CD4-positive, alpha-beta T cell treated with Interleukin-6 at 100 ng/mL for 8 hours (primary cell): ENCODE results near the gene KIT.

ENCODE experiments used
- DNase-seq: peaks from one replicate; pipeline ENCODE4 v3.0.0-alpha.2; 2020; ENCODE audit warnings: mixed read lengths, low spot score

The KIT gene

DNA sequence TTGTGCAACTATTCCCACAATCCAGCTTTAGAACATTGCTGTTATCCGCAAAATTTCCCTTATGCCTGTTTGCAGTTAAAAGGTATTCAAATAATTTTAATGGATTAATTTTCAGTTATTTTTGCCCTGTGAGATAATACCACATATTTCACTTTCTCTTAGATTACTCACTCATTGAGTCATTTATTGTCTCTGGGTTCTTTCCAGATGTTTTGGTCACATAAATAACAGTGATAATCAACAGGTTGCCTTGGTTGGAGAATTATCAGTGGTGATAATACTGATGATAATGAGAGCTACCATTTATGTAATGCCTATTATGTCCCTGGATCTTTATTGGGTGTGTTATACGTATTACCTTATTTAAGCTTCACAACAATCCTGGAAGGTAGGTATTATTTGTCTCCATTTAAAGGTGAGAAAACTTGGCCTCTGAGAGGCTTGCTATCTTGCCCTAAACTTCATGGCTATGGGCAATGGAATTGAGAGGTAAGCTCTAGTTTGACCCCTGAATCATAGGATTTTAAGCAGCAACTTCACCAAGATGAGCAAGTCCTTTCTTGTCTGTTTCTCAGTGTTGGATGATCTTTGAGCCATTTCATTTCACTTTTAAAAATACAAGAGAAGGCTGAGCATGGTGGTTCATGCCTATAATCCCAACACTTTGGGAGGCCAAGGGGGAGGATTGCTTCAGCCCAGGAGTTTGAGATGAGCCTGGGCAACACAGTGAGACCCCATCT is 87.4 kb downstream of the KIT start:
- no peak for DNase-seq

DNA sequence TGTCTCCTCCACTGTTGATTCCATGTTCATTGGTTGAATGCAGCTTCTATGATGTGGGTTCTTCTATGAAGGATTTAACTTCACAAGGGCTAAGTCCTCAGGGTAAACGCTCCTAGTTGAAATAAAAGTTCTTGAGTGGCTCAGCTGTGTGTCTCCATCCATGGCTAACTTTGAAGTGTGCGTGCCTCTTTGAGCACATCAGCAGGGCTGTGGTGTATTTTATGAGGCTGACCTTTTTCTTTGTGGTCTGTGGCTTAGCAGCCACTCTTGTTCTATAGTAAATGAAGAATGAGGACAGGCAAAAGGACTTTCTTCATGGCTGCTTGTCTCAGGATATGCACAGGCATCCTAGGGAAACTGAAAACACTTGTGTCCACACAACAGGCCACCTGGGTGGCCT is 88.5 kb downstream of the KIT start:
- DNase-seq, result no peak

DNA sequence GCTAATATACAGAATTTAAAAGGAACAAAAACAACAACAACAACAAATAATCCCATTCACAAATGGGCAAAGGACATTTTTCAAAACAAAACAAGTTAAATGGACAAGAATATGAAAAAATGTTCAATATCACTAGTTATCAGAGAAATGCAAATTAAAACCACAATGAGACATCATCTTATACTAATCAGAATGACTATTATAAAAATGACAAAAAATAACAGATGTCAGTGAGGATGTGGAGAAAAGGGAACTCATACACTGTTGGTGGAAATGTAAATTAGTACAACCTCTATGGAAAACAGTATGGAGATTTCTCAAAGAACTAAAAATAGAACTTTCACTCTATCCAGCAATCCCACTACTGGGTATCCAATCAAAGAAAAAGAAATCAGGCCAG is 92.6 kb downstream of the KIT start:
- DNase-seq, result no peak

DNA sequence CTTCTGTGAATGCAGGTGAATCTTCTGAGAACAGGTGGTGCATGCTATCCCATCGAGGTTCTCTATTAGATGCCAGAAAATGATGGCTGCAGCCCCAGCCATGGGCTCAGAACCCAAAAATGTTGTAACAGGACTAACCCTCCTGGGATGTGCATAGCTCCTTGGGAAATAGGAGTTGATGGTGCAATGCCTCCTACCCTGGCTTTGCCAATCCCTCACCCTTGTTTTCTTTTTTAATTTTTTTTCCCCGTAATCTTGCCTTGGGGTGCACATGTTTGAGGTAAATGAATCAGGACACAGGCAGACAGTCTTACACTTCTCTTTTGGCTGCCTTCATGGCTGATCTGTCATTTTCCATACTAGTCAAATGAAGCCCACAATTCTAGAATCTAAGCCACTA is 96.6 kb downstream of the KIT start:
- no peak for DNase-seq

DNA sequence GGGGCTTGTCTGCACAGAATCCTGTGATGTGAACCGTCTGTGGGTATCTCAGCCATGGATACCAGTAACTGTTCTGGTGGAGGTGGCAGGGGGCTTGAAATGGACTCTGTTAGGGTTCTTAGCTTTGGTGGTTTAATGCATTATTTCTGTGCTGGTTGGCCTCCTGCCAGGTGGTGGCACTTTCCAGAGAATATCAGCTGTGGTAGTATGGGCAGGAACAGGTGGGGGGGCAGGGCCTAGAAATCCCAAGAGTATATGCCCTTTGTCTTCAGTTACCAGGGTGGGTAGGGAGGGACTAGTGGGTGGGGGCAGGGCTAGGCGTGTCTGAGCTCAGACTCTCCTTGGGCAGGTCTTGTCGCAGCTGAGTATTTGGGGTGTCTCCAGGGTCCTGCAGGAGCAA is 106.7 kb downstream of the KIT start:
- no peak for DNase-seq

DNA sequence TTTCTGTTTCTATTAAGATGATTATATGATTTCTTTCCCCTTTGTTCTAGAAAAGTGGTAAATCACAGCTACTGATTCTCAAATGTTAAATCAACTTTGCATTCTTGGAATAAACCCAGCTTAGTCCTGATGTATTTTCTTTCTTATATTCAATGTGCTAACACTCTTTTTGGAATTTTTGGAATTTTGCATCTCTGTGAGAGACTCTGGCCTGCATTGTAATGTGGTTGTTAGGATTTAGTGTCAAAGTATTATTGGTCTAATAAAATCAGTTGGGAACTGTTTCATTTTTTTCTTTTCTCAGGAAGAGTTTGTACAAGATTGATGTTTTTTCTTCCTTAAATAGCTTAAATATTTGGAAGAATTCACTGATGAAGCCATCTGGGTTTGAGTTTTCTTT is 109.6 kb downstream of the KIT start:
- DNase-seq, result no peak

DNA sequence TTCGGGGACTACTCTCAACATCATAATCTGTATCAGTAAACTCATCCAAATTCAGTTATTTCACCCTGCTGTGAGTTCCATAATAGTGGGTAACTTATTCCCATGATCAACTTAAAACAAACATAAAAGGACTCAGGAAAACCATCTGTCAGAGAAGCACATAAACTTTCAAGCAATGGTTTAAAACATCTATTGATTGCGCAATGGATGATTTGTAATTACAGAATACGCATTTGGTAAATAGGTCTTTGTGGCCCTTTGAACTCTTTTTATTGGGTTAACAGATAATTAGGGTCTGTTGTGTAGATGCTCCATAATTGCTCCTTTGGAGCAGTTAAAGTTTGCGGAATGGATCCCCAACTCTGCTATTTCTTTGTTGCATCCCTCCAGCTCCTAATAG is 115.3 kb downstream of the KIT start:
- DNase-seq, result no peak

DNA sequence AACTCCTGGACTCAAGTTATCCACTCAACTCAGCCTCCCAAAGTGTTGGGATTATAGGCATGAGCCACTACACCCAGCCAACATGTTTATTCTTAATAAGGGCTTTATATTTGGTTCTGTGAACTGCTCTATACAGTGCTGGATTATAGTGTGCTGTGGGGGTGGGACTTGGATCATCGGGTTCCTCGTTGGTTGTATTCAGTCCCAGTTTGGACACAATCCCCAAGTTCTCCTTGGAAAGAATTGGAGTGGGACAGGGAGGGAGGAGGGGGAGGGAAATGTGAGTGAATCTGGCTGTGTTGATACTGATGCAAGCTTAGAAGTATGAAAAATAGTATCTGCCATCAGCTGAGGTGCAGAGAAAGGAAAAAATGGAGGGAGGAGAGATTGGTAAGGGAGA is 121.3 kb downstream of the KIT start:
- no peak for DNase-seq

DNA sequence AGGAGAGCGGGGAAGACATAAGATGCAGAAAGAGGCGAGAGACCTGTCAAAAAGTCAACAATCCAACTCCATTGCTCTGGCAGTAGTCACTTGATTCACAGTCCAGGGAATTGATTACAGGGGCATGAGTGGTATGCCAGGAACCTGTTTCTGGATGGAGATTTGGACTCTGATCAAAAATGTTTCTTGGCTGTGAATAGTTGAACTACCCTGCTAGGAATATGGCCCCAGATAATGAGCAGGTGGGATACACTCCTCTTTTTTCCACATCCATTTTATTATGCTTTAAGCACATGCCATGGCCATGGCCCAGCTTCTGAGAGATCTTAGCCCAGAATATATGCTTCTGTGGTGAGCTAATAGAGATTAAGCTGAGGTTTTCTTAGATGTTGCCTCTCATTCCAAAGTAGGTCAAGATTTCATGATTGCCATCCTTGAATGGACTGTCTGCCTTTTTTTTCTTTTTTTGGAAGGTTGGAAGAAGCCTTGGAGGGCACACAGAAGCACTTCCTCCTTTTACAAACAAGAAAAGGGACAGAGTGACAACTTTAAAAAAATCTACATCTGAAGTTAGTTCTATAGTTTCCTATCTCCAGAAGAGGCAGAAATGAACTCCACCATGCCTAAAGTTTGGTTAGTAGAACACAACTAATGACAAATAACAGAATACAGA is 121.9 kb downstream of the KIT start:
- DNase-seq, result no peak

DNA sequence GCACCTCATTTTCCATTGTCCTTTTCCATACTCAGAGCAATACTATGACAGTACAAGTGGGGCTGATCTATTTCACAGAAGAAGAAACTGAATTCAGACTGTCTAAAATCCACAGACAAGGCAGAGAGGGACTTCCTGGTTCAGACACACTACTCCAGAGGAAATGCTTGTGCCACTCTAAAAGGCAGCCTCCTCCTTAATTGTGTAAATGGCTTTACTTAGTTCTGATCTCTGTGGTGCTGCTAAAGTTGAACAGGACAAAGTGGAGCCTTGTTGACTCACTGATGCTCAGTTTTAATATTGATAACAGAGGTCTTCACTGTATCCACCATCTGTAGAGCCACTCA is 122.4 kb downstream of the KIT start:
- DNase-seq, result no peak

DNA sequence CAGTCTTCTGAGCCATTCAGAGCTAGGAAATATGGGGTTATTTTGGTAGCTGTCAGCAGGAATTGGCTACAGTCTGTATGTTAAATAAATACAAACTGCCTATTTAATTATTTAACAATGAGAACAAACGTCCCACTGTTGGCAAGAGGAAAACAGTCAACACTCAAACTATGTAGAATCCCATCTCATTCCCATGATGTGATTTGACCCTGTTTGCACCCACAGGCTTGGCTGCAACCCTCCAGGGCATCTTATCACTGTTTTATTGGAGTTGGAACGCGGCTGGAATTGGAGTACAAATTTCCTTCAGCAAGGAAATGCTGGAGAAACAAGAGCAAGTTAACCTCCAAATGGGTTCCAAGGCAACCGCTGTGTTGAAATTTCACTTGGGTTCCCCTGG is 124.0 kb downstream of the KIT start:
- DNase-seq, result no peak

DNA sequence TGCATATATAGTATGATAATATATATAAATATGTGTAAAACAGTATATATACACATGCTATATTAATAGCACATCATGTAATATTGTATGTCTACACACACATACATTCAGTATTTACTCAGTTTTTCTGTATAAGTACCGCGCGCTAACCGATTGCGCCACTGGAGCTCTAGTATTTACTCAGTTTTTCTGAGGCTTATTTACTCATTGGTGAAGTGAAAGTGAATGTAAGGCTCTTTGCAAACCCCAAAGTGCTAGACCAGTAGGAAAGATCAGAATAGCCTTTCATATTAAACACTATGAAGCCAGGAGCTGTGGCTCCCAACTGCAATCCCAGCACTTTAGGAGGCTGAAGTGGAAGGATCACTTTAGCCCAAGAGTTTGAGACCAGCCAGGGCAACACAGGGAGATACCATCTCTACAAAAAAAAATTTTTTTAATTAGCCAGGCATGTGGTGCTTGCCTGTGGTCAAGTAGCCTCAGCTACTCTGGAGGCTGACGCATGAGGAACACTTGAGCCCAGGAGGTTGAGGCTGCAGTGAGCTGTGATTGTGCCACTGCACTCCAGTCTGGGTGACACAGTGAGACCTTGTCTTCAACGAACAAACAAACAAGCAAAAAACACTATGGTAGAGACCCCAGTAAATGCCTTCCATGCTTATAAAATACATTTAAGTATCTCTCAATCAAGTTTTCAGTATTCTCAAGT is 125.8 kb downstream of the KIT start:
- no peak for DNase-seq

DNA sequence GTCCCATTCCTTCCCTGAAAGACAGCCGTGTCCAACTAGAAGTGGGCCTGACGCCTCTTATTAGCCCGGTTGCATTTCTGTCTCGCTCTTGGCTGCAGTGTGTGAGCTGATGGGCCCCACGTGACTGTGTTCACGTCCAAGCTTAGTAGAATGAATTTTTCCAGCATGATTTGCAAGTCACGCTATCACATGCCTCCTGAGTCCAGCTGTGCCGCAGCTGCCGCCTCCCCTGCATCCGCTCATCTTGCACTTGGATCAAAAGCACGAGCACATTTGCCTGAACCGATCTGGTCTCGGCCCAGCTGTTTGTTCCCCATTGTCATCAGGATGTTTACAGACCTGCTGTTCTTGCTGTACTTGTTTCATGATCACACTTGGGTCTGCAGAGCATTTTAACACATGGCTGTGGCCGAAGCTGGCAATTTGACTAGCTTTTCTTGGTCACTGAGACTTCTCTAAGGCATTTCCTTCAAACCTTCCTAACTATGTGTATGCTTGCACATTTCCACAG is 126.5 kb downstream of the KIT start:
- no peak for DNase-seq
